GM18520 (cell line): ENCODE data around the gene OMD.
A peak's percentile ranks its signal among the peaks of the same experiment; 100 is the strongest.
"Not testable (repeated sequence)": the region's sequence is repeated elsewhere in the genome, so short reads cannot be mapped to it uniquely, and the experiment has no call there.

Experiments
- ATAC-seq: cut with Tn5 transposase; IDR thresholded peaks from one replicate; pipeline ENCODE4 v1.9.1; 2021; ENCODE audit not compliant: unreplicated experiment

The OMD gene

DNA sequence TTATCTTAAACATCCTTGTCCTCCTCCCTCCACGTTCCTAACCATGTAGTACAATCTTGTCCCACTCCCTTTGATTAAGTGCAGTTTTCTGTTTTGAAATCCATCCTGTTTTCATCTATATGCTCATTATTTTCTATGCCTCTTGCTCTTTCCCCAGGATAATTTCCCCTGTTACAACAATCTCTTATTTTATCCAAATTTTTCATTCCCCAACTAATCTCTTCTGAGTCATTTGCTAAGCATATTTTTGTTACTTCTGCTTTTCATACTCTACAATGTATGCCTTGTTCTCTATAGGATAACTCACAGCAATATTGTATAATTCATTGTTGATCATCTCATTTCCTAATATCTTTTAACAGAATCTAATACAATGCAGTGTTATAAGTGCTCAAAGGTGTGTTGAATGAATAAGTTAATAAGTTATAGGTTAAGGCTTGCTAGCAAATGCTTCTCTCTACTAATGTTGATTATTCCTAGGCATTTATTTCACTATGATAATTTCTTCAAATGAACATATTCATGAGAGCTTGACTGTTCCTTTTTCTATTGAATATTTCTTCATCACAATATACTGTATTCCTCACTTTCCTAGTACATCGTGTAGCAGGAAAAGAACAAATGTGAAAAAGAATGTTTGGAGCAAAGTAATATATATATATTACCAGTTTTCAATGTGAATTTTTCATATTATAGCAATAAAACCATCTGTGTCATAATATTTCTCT is 1.5 kb downstream of the OMD start:
- ATAC-seq: no peak

DNA sequence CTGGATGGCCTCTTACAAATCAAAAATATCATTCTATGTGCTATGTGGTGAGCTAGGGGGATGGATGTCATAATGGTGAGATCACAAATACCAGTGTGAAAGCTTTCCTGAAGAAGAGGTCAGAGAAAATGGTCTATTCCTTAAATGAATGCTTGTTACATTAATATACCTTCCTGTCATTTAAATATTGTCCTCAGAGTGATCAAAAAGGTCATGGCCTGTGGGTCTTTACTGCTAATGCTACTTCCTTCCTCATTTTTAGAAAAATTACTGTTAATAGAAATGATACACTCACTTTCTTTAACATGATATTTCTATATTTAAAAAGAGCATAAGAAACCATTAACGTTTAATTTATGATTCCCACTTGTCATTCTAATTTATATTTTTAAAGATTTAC is 9.7 kb downstream of the OMD start:
- ATAC-seq: no peak

DNA sequence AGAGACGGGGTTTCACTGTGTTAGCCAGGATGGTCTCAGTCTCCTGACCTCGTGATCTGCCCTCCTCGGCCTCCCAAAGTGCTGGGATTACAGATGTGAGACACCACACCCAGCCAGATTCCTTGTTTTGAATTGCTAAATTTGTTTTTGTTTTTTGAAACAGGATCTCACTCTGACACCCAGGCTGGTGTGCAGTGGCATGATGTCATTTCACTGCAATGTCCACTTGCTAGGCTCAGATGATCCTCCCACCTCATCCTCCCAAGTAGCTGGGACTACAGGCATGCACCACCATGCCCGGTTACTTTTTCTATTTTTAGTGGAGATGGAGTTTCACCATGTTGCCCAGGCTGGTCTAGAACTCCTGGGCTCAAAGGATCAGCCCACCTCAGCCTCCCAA is 13.1 kb downstream of the OMD start:
- ATAC-seq: not testable (repeated sequence)

DNA sequence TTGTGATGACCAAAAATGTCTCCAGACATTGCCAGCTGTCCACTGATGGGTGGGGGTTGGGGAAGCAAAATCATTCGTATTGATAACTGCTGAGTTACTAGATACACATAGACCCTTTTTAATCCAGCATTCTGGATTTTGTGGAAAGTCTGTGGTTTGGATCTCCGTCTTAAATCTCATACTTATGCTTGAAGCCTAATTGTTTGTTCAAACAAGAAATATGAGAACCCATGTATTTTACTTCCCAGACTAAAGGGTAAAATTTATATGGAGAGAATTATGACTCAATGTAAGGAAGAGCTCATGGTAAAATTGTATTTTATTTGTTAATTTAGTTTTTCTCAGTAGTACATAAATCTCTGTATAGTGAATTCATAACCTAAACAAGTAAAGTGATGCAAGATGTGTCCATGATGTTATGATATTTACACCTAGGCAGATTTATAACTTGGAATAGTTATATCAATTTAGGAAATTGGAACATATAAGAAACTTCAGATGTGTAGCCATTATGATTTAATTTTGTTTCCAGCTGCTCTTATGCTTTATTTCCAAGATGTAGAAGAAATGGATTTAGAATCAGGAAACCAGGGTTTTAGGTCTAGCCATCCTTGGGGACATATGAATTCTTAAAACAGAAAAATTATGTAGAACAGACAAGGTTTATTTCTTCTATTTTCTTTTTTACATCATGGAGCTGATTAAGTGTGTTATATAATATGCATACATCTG is 15.4 kb downstream of the OMD start:
- no peak for ATAC-seq

DNA sequence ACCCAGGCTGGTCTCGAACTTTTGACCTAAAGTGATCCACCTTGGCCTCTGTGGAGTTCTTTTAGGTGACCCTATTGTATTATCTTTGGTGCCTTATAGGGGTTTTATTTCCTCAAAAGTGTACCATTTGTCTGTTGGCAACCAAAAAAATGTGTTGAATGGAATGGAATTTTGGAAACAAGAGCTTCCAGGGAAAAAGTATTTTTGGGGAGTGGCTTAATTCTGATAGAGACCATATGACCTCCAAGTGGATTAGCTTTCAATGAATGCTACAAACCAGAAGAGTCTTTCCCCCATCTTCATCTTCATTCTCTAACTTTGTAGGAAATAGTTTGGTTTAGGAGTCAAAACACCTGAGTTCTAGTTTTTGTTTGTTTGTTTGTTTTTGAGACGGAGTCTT is 16.5 kb downstream of the OMD start:
- no peak for ATAC-seq

DNA sequence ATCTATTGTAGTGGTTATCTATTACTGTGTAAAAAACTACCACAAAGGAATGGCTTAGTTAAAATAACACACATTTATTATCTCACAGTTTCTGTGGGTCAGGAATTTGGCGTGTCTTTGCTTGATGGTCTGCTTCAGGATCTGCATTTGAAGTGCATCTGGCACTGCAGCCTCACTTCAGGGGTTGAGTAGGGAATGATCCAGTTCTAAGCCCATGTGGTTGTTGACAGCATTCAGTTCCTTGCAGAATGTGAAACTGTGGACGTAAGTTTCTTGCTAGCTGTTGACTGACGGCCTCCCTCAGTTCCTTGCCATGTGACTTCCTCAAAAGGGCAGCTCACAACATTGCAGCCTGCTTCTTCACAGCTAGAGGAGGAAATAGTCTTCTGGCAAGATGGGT is 17.8 kb downstream of the OMD start:
- peak; percentile 60 for ATAC-seq

DNA sequence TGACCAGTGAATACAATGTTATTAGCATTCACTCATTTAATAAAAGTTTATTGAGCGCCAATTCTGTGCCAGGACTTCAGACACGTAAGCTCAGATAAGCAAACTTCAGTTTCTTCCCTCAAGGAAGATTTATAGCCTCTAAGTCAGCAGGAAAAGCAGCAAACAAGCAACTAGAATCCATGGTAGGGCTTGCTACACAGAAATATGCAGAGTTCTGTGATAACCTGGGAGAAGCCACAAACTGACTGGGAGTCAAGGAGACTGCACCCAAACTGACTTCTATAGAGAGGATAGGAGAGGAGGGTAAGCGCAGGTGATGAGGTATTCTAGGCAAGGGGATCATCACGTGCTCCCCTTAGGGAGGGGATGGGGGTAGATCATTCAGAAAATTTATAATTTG is 18.5 kb downstream of the OMD start:
- no peak for ATAC-seq

DNA sequence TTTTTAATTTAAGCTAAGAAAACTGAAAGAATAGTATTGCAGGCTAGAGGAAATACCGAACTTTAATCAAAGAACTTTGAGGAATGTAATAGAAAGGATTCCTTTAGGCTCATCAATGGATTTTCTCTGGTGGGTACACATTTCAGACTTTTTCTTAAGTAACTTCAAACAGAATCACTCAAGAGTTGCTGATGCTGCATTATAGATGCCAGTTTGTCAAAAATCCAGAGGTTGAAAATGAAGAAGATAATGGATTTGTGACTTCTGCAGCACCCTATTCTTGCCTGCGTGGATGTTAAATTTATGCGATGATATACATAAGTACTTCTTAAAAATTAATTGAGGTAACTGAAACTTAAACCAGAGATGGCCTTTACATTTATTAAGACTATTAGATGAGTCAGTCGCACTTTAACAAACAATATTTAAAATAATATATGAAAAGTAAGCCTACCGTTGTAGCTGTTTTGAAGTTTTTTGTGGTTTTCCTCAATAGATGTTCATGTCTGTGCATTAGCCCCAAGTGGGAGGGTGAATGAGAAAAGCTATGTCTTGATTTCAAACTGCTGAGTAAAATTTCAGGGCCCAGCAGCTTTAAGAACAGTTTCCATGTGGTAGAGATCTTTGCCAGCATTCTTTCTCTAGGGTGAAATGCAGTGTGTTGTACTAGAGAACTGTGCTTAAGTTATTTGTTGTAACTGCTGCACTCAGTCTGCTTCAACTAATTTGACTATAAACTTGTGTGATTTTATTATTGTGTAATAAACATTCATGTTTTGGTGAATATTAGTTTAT is 20.0 kb downstream of the OMD start, which contains the start of gene OGN:
OGN (minus strand) TSS at position 537 of the 795 bp plus-strand sequence. CDS start 1,171 bp downstream, outside the sequence.
- no peak for ATAC-seq

DNA sequence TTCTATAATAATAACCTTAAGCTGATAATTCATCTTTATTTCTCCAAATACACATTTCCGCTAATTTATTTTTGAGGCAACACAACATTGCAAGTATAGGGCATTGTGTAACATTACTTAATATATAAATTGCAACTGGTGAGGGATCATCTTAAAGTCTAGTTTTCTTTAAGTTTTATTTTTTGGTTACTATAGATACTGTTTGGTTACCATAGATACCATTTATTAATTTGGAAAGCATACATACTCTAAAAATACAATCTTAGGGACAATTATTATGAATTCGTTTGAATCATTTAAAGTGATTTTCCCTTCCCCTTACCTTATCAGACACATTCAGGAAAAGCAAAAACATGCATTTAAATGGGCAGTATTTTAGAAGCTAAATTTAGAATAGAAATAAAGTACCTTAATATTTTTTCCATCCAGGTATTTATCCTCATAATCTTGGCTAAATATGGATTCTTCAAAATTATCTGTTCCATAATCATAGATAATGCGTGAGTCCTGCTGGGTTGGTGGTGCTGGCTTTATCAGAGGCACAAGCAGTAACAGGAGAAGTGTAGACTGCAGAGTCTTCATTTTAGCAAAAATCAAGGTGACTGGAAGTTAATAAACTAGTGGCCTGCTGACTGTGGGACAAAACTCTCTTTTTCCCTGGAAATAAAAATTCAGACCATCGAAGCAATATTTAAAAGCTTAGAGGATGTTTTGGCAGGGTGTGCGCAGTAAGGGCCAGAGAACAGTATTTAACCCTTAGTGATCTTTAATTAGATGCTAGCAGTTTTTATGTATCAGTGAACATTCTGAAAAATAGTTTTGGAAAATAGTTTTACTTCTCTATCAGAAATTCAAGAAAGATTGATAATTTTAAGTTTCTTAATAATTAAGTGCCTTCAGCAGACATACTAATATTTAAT is 21.2 kb downstream of the OMD start:
- no peak for ATAC-seq

DNA sequence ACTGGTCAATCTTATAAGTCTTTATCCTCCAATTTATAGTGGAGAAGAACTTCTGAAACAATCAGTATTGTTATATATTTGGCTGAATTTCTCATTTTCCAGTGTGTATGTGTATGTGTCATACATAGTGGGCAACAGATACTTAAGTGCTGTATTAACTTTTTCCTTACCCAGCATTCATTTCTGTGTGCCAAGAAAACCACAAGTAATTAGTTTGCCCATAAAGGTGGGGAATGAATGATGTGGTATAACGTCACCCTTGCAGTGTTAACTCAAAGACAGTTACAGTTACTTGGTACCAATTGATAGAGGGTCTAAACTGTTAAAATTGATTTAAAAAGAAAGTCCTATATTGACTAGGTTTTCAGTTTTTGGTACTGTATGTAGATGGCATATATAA is 21.9 kb downstream of the OMD start:
- no peak for ATAC-seq

DNA sequence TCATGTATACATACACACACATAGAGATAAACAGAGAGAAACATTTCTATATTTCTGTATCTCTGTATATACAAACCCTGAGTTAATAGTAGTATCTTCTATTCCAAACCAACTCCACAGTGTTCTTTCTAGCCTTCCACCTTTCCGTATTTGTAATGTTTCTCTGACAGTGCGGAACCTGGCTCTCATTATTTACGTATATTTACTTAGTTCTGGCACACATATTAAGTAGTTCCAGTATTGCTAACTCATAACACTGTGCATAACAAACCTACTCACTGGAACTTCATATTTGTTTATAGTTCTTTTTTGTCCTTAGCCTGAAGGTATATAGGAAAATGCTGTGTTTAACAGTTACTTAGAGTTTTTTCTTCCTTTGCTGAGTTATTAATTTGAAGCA is 26.4 kb downstream of the OMD start:
- no peak for ATAC-seq

DNA sequence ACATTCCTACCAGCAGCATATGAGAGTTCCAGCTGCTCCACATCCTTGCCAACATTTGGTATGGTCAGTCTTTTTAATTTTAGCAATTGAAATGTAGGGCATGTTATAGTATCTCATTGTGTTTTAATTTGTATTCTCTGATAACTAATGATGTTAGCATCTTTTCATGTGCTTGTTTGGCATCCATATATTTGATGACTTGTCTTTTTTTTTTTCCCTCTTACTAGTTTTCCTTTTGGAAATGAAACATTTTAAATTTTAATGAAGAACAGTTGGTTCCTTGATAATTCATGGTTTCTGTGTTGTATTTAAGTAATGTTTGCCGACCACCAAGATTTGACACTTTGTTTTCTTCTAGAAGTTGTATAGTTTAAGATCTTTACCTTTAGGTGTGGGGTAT is 28.7 kb downstream of the OMD start:
- no peak for ATAC-seq

DNA sequence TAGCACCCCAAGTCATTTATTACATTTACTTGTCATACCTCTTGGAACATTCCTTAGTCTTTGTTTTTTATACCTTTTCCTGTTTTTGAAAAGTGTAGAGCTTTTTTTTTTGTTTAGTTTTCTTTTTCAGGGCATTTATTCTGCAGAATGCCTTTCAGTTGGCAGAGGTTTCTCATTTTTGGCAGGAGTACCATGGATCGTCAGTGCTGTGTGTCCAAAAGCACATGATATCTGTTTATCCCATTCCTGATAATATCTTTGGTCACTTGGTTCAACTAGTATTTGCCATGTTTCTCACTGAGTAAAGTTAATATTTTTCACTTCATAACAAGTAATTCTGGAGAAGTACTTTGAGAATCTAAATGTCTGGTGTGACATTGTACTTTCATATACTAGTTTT is 30.6 kb downstream of the OMD start:
- no peak for ATAC-seq

DNA sequence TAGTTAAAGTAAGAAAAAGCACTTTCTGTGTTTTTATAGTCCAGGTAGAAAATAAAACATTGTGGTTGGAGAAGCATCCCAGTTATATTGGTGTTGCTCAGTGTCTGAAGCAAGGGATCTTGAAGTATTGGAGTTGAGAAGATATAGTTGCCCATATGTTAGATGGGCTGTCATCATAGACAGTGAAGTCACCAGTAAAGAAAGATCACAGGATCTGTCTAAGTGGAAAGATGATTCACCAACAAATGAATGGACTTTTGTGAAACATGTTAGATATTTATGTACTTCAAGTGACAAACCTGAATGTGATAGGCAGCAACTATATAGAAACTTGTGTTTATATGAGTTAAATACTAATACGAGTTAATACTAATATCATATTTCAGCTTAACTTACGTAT is 31.6 kb downstream of the OMD start:
- ATAC-seq: no peak

DNA sequence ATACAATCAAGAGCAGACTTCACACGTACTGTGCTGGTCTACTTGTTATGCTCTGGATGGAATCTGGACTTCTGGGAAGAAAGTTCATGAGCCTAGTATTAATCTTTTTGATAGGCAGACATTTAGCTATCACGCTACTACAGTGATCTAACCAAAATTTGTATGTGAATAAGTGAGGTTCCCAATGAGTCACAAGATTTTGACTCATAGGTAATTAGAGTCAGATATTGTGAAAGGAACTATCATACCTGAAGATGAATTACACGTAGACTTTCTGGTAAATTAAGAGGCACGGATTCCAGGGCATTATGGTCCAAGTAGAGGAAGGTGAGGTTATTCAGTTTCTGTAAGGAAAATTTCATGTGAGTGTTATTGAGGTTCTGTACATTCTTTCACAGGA is 38.3 kb downstream of the OMD start:
- ATAC-seq: no peak

DNA sequence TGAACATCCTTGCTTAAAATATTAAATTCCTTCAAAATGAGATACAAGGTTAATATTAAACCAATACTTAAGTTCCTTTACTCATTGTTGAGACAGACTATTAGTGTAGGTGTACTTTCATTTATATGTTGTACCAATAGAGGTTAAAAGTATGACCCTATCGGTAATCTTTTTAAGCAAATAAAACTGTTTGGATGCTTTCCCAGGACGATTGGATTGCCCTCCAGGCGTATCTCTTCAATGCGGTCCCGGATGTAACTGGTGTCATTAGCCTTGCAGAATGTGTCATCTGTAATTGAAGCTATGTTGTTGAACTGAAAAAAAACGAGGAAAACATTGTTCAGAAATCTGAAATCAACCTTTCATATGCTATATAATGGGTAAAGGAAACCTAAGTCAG is 38.8 kb downstream of the OMD start:
- no peak for ATAC-seq

DNA sequence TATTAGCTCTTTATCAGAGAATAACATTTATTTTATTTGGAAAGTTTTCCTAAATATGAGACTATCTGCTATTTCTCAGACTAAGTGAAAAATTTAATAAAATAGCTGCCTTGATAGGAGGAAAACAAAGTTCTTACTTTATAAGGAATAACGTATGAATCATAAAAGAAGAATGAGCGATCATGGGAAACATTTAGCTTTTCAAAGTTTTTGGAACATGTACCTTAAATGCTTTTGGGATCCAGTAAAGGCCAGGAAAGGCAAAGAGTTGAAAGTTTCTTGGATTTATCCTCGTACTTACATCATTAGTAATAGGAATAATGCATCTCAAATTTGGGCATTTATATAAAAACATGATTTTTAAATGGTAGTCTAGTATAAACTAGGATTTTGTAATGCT is 39.3 kb downstream of the OMD start:
- ATAC-seq: no peak

DNA sequence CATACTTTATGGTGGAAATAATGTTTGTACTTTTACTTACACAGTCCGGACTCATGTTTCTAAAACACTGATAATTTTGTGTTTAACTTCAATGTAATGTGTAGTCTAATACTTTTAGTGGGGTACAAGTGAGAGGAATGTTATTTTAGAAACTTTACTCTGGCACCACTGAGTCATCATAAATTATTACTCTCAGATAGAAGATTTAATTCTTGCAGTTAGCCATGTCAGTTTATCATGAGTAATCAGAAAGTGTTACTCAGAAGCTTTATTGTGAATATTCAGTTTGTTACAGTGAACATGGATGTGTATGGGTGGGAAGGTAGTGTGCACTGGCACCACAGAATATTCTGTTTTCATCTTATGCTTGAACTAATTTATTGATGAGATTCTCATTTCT is 39.9 kb downstream of the OMD start:
- ATAC-seq: no peak

DNA sequence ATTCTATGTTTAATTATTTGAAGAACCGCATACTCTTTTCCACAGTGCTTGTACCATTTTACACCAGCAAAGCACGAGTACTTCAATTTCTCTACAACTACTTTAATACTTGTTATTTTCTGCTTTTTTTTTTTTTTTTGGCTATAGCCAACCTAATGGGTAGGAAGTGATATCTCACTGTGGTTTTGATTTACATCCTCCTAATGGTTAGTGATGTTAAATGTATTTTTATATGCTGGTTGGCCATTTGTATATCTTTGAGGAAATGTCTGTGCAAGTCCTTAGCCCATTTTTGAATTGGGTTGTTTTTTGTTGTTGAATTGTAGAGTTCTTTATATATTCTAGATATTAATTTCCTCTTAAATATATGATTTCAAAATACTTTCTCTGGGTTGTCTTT is 42.5 kb downstream of the OMD start:
- no peak for ATAC-seq

DNA sequence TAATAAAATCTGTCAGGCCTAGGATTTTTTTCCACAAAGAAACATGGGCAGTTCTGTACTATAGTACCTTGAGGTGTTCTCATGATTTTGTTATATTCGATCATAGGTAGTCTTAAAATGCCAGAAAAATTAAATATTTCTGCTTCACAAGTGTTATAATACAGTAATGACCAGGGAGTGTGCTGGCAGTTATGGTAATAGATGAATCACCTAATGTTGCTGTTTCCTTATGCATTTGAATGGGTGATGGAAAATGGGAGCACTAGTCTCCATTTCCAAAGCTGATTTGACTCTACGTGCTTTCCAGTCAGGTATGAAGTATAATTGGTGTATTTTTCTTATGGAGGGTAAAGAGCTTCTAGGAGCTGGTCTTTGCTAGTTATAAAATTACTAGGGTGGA is 43.7 kb downstream of the OMD start:
- ATAC-seq: no peak
